GM10266 (cell line): ENCODE data around the gene SGCD.

Experiments
- DNase-seq: peaks from one replicate; pipeline ENCODE4 v3.0.0; 2012; ENCODE audit errors: extremely low spot score
- CTCF ChIP-seq: IDR thresholded peaks from 2 replicates; pipeline ENCODE4 v1.5.1; 2012; ENCODE audit warnings: mild to moderate bottlenecking, low read depth; ENCODE audit not compliant: control insufficient read depth, insufficient read depth; ENCODE audit errors: missing control alignments

SGCD gene

GRCh38 chr5:156800929-156801328 is 474.0 kb downstream of the SGCD start:
- no peak for DNase-seq
- TF ChIP-seq CTCF, result no peak

- DNase-seq, result no peak
- no peak for TF ChIP-seq CTCF
Measured at GRCh38 chr5:156802501-156802900, 475.5 kb downstream of the SGCD start.

- TF ChIP-seq CTCF, result no peak
- DNase-seq, result no peak
Measured at GRCh38 chr5:156803404-156803803, 476.4 kb downstream of the SGCD start.

GRCh38 chr5:156812959-156813358 is 486.0 kb downstream of the SGCD start:
- no peak for TF ChIP-seq CTCF
- no peak for DNase-seq

- peak; percentile 60 for DNase-seq
- peak; percentile 45 for TF ChIP-seq CTCF
Measured at GRCh38 chr5:156815988-156816599, 489.1 kb downstream of the SGCD start.
